IMR-90 (cell line): ENCODE data around the gene SLC25A26. TPM values are rescaled to one million over a fixed set of nuclear protein-coding genes. Genes with fewer than 3 reads are reported as not detected.

ENCODE experiments used
- ATAC-seq: fragments of 200-7000 bp; cut with Tn5 transposase; 2 replicates; pipeline ENCODE4 v1.9.1; 2020; ENCODE audit warnings: low read depth, mild to moderate bottlenecking, moderate library complexity
- BruUV-seq: library from RNA; stranded (reverse); fragments of 400-500 nt; replicated peaks from 2 replicates; lab custom pipeline; 2021; lab: Mats Ljungman, UMichigan
- CTCF ChIA-PET: fragments of 300-600 bp; formaldehyde crosslinking; extraction: SDS; loops from one replicate; lab custom pipeline; 2021; ENCODE audit warnings: antibody characterized with exemption; lab: Yijun Ruan, JAX
- POLR2A ChIA-PET: fragments of 300-600 bp; sonication (Branson Sonifier 250); formaldehyde crosslinking; loops from one replicate; lab custom pipeline; 2022; ENCODE audit warnings: antibody characterized with exemption; ENCODE audit not compliant: unreplicated experiment; lab: Charles Lee
- DNase-seq: peaks from one replicate; pipeline ENCODE4 v3.0.0; 2013
- H2AFZ ChIP-seq: replicated peaks from 2 replicates; pipeline ENCODE3; 2013; ENCODE audit warnings: low read length, mild to moderate bottlenecking; ENCODE audit not compliant: poor library complexity
- H2AK5ac ChIP-seq: 2 replicates; pipeline ENCODE4 v1.6.1; 2013; ENCODE audit warnings: low read depth, low read length, inconsistent platforms
- H2AK9ac ChIP-seq: replicated peaks from 2 replicates; pipeline ENCODE3; 2013; ENCODE audit warnings: mild to moderate bottlenecking, low read depth, low read length, moderate library complexity; ENCODE audit not compliant: poor library complexity
- H2BK120ac ChIP-seq: 2 replicates; pipeline ENCODE4 v1.6.1; 2013; ENCODE audit warnings: low read depth, low read length, inconsistent platforms
- H2BK15ac ChIP-seq: 3 replicates; pipeline ENCODE4 v1.6.1; 2013; ENCODE audit warnings: low read depth, low read length, inconsistent platforms
- H2BK20ac ChIP-seq: 2 replicates; pipeline ENCODE4 v1.6.1; 2013; ENCODE audit warnings: low read depth, mild to moderate bottlenecking, inconsistent platforms, low read length, moderate library complexity
- H2BK5ac ChIP-seq: 2 replicates; pipeline ENCODE4 v1.6.1; 2013; ENCODE audit warnings: mild to moderate bottlenecking, low read depth, low read length, inconsistent platforms; ENCODE audit not compliant: poor library complexity, severe bottlenecking
- H3K14ac ChIP-seq: replicated peaks from 2 replicates; pipeline ENCODE4 v1.6.1; 2013; ENCODE audit warnings: low read depth, low read length, inconsistent platforms
- H3K18ac ChIP-seq: 2 replicates; pipeline ENCODE4 v1.6.1; 2013; ENCODE audit warnings: low read depth, low read length, control low read depth
- H3K23ac ChIP-seq: 2 replicates; pipeline ENCODE4 v1.6.1; 2013; ENCODE audit warnings: low read depth, low read length, inconsistent platforms
- H3K27ac ChIP-seq: 2 replicates; pipeline ENCODE4 v1.5.1; 2013; ENCODE audit warnings: mild to moderate bottlenecking, control low read depth, low read length; ENCODE audit not compliant: insufficient read depth
- H3K27me3 ChIP-seq: 2 replicates; pipeline ENCODE4 v1.6.1; 2013; ENCODE audit warnings: low read length; ENCODE audit not compliant: control insufficient read depth, insufficient read depth
- H3K36me3 ChIP-seq: 2 replicates; pipeline ENCODE4 v1.6.1; 2013; ENCODE audit warnings: low read length, mixed read lengths; ENCODE audit not compliant: control insufficient read depth, insufficient read depth
- H3K4ac ChIP-seq: 2 replicates; pipeline ENCODE4 v1.6.1; 2013; ENCODE audit warnings: low read depth, low read length, inconsistent platforms
- H3K4me1 ChIP-seq: 2 replicates; pipeline ENCODE4 v1.6.1; 2013; ENCODE audit warnings: low read length, mixed read lengths; ENCODE audit not compliant: control insufficient read depth, insufficient read depth
- H3K4me2 ChIP-seq: 2 replicates; pipeline ENCODE4 v1.6.1; 2013; ENCODE audit warnings: low read depth, mild to moderate bottlenecking, control low read depth, low read length, moderate library complexity
- H3K4me3 ChIP-seq: 2 replicates; pipeline ENCODE4 v1.5.1; 2013; ENCODE audit warnings: low read depth, mild to moderate bottlenecking, control low read depth, low read length, moderate library complexity; ENCODE audit not compliant: insufficient read depth
- H3K56ac ChIP-seq: 2 replicates; pipeline ENCODE4 v1.6.1; 2013; ENCODE audit warnings: low read length, inconsistent platforms; ENCODE audit not compliant: insufficient read depth; ENCODE audit errors: extremely low read depth
- H3K79me1 ChIP-seq, 2 experiments: 2 replicates each; pipeline ENCODE4 v1.6.1; 2013; ENCODE audit warnings: low read length in 2 of 2, inconsistent platforms in 1 of 2, low read depth in 1 of 2
- H3K9ac ChIP-seq: 2 replicates; pipeline ENCODE4 v1.6.1; 2013; ENCODE audit warnings: low read depth, low read length, control low read depth
- H3K9me1 ChIP-seq: 2 replicates; pipeline ENCODE4 v1.6.1; 2013; ENCODE audit warnings: low read length, inconsistent platforms; ENCODE audit not compliant: insufficient read depth
- H3K9me3 ChIP-seq: 2 replicates; pipeline ENCODE4 v1.6.1; 2013; ENCODE audit warnings: low read length; ENCODE audit not compliant: control insufficient read depth, insufficient read depth
- H4K20me1 ChIP-seq: 2 replicates; pipeline ENCODE4 v1.6.1; 2013; ENCODE audit warnings: low read length, inconsistent platforms; ENCODE audit not compliant: insufficient read depth
- H4K5ac ChIP-seq: 2 replicates; pipeline ENCODE4 v1.6.1; 2013; ENCODE audit warnings: mild to moderate bottlenecking, low read depth, low read length, control low read depth
- H4K8ac ChIP-seq, 2 experiments: 2 replicates each; pipeline ENCODE4 v1.6.1; 2013; ENCODE audit warnings: low read depth in 2 of 2, low read length in 2 of 2, control low read depth in 1 of 2, inconsistent platforms in 1 of 2
- H4K91ac ChIP-seq: 2 replicates; pipeline ENCODE4 v1.6.1; 2013; ENCODE audit warnings: low read depth, low read length, inconsistent platforms; ENCODE audit not compliant: insufficient read depth
- BHLHE40 ChIP-seq: fragments of 150-350 bp; IDR thresholded peaks from 2 replicates; pipeline ENCODE4 v1.6.1; 2016; ENCODE audit warnings: mild to moderate bottlenecking, low read depth, low read length
- CTCF ChIP-seq: conservative IDR thresholded peaks from 2 replicates; pipeline ENCODE4 v1.5.1; 2012; ENCODE audit warnings: mild to moderate bottlenecking, low read depth, low read length, improper control_type of control experiment
- FOS ChIP-seq: fragments of 150-350 bp; IDR thresholded peaks from 2 replicates; pipeline ENCODE4 v1.6.1; 2016; ENCODE audit warnings: low read depth, low read length
- NFE2L2 ChIP-seq: fragments of 150-350 bp; IDR thresholded peaks from 2 replicates; pipeline ENCODE4 v1.6.1; 2016; ENCODE audit warnings: low read depth, mild to moderate bottlenecking, low read length
- RAD21 ChIP-seq: IDR thresholded peaks from 2 replicates; pipeline ENCODE4 v1.6.1; 2012; ENCODE audit warnings: low read length, improper control_type of control experiment
- RCOR1 ChIP-seq: IDR thresholded peaks from 2 replicates; pipeline ENCODE4 v1.6.1; 2012; ENCODE audit warnings: mild to moderate bottlenecking, low read length, improper control_type of control experiment; ENCODE audit not compliant: insufficient replicate concordance
- SMC3 ChIP-seq: fragments of 150-350 bp; IDR thresholded peaks from 2 replicates; pipeline ENCODE4 v1.6.1; 2016; ENCODE audit warnings: low read depth, mild to moderate bottlenecking, antibody characterized with exemption, low read length, moderate library complexity
- USF2 ChIP-seq: fragments of 150-350 bp; IDR thresholded peaks from 2 replicates; pipeline ENCODE4 v1.6.1; 2017; ENCODE audit warnings: mild to moderate bottlenecking, antibody characterized with exemption, low read length, low read depth
- WGBS, 2 experiments: methylation state at CpG; one replicate each; pipeline versions ENCODE4 v1.1.5 to v1.1.7; 2013; ENCODE audit warnings: missing lambda C conversion rate in 2 of 2; ENCODE audit not compliant: insufficient read length in 1 of 2; ENCODE audit errors: extremely low coverage in 2 of 2; 5-methylcytosine and 5-hydroxymethylcytosine counted together
- dilution Hi-C: fragments of 300-500 bp; cut with HindIII; formaldehyde crosslinking; loops from one replicate; pipeline ENCODE4 v1.14.3; 2018; ENCODE audit warnings: low sequenced_read_pairs; ENCODE audit not compliant: unreplicated experiment
- in situ Hi-C: fragments of 300-500 bp; cut with MboI; formaldehyde crosslinking; loops from 3 replicates; pipeline ENCODE4 v1.14.3; 2019; ENCODE audit warnings: low sequenced_read_pairs, inconsistent platforms, mixed read lengths
- intact Hi-C: fragments of 100-400 bp; cut with micrococcal nuclease; formaldehyde crosslinking; loops from 2 replicates; pipeline ENCODE4 v1.10.0; 2022
- polyA plus RNA-seq, 3 experiments: library from polyadenylated mRNA; depleted of rRNA; stranded (reverse); fragments of >200 nt; gene quantifications; 2 replicates each; pipeline ENCODE4 v1.2.3, GENCODE V29; 2012; ENCODE audit warnings: low replicate concordance in 1 of 3
- total RNA-seq: library from RNA; depleted of rRNA; stranded (reverse); fragments of >200 nt; gene quantifications from 2 replicates; pipeline ENCODE4 v1.2.3, GENCODE V29; 2012

SLC25A26 gene
- total and polyA plus RNA-seq, 2 of the 4 experiments (the other 2 are of a cell fraction) = 10.9 to 12.7 TPM

- WGBS, 2 experiments = 0% methylated on average over 1 of the region's 3 CpGs; no CpG with 5 or more reads in 1 of the 2 experiments
- no TSS peak for BruUV-seq
- ATAC-seq = peak; percentile 92
These were observed 203.0 kb downstream of the SLC25A26 start for GRCh38 chr3:66423791-66424190.

More at GRCh38 chr3:66423791-66424190, 203.0 kb downstream of the SLC25A26 start:
- Histone ChIP-seq H4K8ac (peak overlapping the region in 1 of 2 experiments; percentile 56; a peak in 1 of 4 replicates), H3K9me3 (peaks cover 5% of the 10 kb centered on the region; the same call in 1 of the 2 replicates), H4K91ac (peak overlapping the region; percentile 66; the same call in 1 of the 2 replicates), H3K27ac (peak overlapping the region; percentile 73), H3K27me3 (no peaks in the 10 kb centered on the region), H4K20me1 (peaks cover 5% of the 10 kb centered on the region), H2BK120ac (peak overlapping the region; percentile 60; the same call in 1 of the 2 replicates), H3K14ac (peak overlapping the region; percentile 88), H3K4ac (peak overlapping the region; percentile 62), H3K4me3 (no peak overlapping the region), H2BK20ac (peak overlapping the region; percentile 31), H2AK5ac (peak overlapping the region; percentile 76), H3K36me3 (no peaks in the 10 kb centered on the region), H3K56ac (no peak overlapping the region), H2BK5ac (peak overlapping the region; percentile 87), H3K9me1 (peaks cover 10% of the 10 kb centered on the region; the same call in 1 of the 2 replicates), H2BK15ac (peak overlapping the region; percentile 92; the same call in 2 of the 3 replicates), H3K9ac (no peak overlapping the region), H3K4me1 (peaks cover 22% of the 10 kb centered on the region), H3K4me2 (peak overlapping the region; percentile 30), H3K79me1 (peaks cover 34 to 61% of the 10 kb centered on the region in 2 experiments), H3K18ac (peak overlapping the region; percentile 83; the same call in 1 of the 2 replicates), H4K5ac (peak overlapping the region; percentile 75), H2AFZ (peak overlapping the region; percentile 2), H3K23ac (0 out of 2 replicates have a peak overlapping the region, but pooled peaks have one; percentile 39), H2AK9ac (peak overlapping the region; percentile 81)
- TF ChIP-seq USF2 (no peak), SMC3 (peak; percentile 15; the same call in 1 of the 2 replicates), CTCF (0 out of 2 replicates have a peak, but pooled peaks have one; percentile 11), BHLHE40 (no peak; the same call in 1 of the 2 replicates), RAD21 (peak; percentile 37; the same call in 1 of the 2 replicates), RCOR1 (peak; percentile 70), NFE2L2 (peak; percentile 45; the same call in 1 of the 2 replicates), FOS (peak; percentile 61; the same call in 1 of the 2 replicates)
- intact Hi-C loops = no loop called here
- dilution Hi-C loops = no loop called here
- ChIA-PET CTCF (interaction anchor here (0.5 kb wide), 1 partner anchor 46 kb away, joined by 3 read pairs; no protein-coding TSS in a partner anchor), POLR2A (no interaction called here)
- in situ Hi-C loops = loop anchor here (5.0 kb wide), 1 partner anchor 74 kb away; no protein-coding TSS in a partner anchor
- DNase-seq = peak; percentile 96
